Breast epithelium (tissue), 3 donors: Measurements from ENCODE around the gene MEF2B.

Source experiments
- CTCF ChIP-seq, 3 donors: fragments of 450-650 bp; IDR thresholded peaks; one replicate each; pipeline ENCODE4 v1.5.1; 2016 to 2017; ENCODE audit warnings: antibody characterized with exemption in 3 of 3, mild to moderate bottlenecking in 3 of 3, moderate library complexity in 3 of 3
- POLR2A ChIP-seq: fragments of 450-650 bp; IDR thresholded peaks from one replicate; pipeline ENCODE4 v1.6.1; 2016; ENCODE audit warnings: antibody characterized with exemption, mild to moderate bottlenecking, moderate library complexity
- POLR2AphosphoS5 ChIP-seq, 3 donors: sonication (generic); formaldehyde crosslinking; IDR thresholded peaks; one replicate each; pipeline ENCODE4 v1.6.1; 2017; ENCODE audit warnings: antibody characterized with exemption in 3 of 3

- TF ChIP-seq POLR2AphosphoS5 (IDR thresholded peaks at IDR 0.05) = no peak
- TF ChIP-seq CTCF (IDR thresholded peaks at IDR 0.05) = no peak
- no peak for TF ChIP-seq POLR2A
Measured at GRCh38 chr19:19132912-19133311, 37.2 kb downstream of the MEF2B start.
